HUES6 (cell line): ENCODE data around the gene SARS1.
A peak's percentile ranks its signal among the peaks of the same experiment; 100 is the strongest.
"Not testable (repeated sequence)": the region's sequence is repeated elsewhere in the genome, so short reads cannot be mapped to it uniquely, and the experiment has no call there.

Experiments
- H3K27ac ChIP-seq: 2 replicates; pipeline ENCODE4 v1.7.0; 2013; ENCODE audit warnings: low read depth, mild to moderate bottlenecking, low read length, inconsistent platforms
- H3K27me3 ChIP-seq: 2 replicates; pipeline ENCODE4 v1.6.1; 2013; ENCODE audit warnings: low read length; ENCODE audit not compliant: control insufficient read depth, insufficient read depth
- H3K36me3 ChIP-seq: 2 replicates; pipeline ENCODE4 v1.6.1; 2013; ENCODE audit warnings: low read length; ENCODE audit not compliant: control insufficient read depth, insufficient read depth
- H3K4me1 ChIP-seq: 2 replicates; pipeline ENCODE4 v1.6.1; 2013; ENCODE audit warnings: low read length; ENCODE audit not compliant: control insufficient read depth, insufficient read depth
- H3K4me3 ChIP-seq: 2 replicates; pipeline ENCODE4 v1.5.1; 2013; ENCODE audit warnings: low read depth, low read length
- H3K9ac ChIP-seq: one replicate; pipeline ENCODE4 v1.6.1; 2013; ENCODE audit warnings: mild to moderate bottlenecking, low read length
- H3K9me3 ChIP-seq: 2 replicates; pipeline ENCODE4 v1.6.1; 2013; ENCODE audit warnings: low read depth, low read length; ENCODE audit not compliant: control insufficient read depth, insufficient read depth

SARS1 gene

DNA sequence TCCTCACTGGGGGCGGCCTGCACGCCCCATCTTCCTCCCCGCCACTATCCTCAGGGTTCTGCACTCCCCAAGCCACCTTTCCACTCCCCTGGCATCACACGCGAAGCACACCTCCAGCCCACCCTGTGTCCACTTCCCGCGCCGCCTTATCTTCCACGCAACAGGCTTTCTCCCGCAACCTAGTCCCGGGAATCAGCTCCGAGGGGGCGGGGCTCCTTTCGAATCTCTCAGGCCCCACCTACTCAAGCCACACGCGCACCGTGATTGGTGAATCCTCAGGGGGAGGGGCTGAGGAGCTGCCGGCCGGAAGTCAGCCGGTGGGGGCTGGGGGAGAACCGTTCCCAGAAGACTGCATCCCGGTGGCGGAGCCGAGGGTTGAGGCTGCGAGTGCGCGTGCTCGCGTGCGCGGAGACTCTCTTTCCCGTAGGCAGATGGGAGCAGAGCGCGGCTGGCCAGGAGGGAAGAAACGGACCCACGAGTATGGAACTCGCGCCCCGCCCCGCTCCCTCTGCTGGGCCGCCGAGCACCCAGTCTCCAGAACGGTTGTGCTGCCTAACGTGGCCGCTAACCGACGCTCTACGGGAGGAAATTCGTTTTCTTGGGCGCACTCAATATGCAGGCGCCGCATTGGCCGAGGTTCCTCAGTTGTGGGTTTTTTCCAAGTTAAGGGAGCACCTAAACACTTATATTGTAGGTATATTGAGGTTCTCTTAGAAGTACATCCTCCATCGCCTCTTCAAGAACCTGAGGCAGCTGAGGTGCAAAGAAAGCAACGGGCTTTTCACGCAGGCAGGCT is 69.4 kb downstream of the SARS1 start, which contains the start of gene PSRC1:
Gene PSRC1, minus strand, starts transcription at position 194 of the 796 bp plus-strand sequence.
- H3K9ac ChIP-seq = peak within 1 kb of the TSS; percentile 86
- peaks cover 29% of the 10 kb centered on the region for H3K4me1 ChIP-seq
- H3K9me3 ChIP-seq = no peaks in the 10 kb centered on the region
- H3K4me3 ChIP-seq = peak within 1 kb of the TSS; percentile 90
- no peaks in the 10 kb centered on the region for H3K27me3 ChIP-seq
- peaks cover 30% of the 10 kb centered on the region for H3K36me3 ChIP-seq
- H3K27ac ChIP-seq = peak within 1 kb of the TSS; percentile 83

DNA sequence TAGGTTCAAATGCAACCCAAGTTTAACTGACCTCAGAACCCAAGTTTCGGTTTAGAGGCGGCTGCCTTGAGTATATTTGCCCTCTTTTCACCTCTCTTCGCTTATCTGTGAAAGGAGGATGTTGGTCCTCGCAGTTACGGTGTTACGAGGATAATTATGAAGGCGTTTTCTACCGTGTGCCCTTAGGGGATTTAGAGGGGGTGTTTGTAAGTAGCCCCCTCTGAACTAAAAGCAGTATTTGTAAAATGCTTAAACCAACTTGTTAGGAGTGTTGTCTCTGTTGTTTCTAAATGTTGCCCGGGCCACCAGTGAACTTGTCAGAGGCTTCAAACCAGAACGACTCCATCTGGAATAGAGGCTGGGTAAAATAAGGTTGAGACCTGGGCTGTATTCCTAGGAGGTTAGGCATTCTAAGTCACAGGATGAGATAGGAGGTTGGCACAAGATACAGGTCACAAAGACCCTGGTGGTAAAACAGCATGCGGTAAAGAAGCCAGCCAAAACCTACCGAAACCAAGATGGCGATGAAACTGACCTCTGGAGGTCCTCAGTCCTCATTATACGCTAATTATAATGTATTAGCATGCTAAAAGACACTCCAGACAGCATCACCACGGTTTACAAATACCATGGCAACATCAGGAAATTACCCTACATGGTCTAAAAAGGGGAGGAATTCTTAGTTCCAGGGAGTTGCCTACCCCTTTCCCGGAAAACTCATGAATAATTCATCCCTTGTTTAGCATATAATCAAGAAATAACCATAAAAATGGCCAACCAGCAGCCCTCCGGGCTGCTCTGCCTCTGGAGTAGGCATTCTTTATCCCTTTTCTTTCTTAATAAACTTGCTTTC is 70.3 kb downstream of the SARS1 start:
- Histone ChIP-seq H3K9me3 (no peaks in the 10 kb centered on the region), H3K9ac (peak overlapping the region; percentile 85), H3K27ac (peak overlapping the region; percentile 83), H3K36me3 (peaks cover 22% of the 10 kb centered on the region), H3K4me3 (peak overlapping the region; percentile 90), H3K4me1 (peaks cover 29% of the 10 kb centered on the region), H3K27me3 (no peaks in the 10 kb centered on the region)

DNA sequence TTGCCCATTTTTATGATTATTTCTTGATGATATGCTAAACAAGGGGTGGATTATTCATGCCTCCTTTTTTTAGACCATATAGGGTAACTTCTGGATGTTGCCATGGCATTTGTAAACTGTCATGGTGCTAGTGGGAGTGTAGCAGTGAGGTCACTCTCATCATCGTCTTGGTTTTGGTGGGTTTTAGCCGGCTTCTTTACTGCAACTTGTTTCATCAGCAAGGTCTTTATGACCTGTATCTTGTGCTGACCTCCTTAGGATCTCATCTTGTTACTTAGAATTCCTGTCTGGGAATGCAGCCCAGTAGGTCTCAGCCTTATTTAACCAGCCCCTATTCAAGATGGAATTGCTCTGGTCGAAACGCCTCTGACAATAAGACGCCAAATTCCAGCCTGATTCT is 73.0 kb downstream of the SARS1 start:
- H3K9me3 ChIP-seq, H3K9ac ChIP-seq, H3K27me3 ChIP-seq, H3K27ac ChIP-seq, H3K36me3 ChIP-seq, H3K4me3 ChIP-seq: not testable (repeated sequence)
- peaks cover 24% of the 10 kb centered on the region for H3K4me1 ChIP-seq
